Naive thymus-derived CD8-positive, alpha-beta T cell (primary cell): ENCODE measurements around the gene TFB1M. TPM values are rescaled to one million over a fixed set of nuclear protein-coding genes. Genes with fewer than 3 reads are reported as not detected.
A peak's percentile ranks its signal among the peaks of the same experiment; 100 is the strongest.
"Not testable (repeated sequence)": the region's sequence is repeated elsewhere in the genome, so short reads cannot be mapped to it uniquely, and the experiment has no call there.

ENCODE experiments used
- ATAC-seq, 2 donors: fragments of 150-1000 bp; cut with Tn5 transposase in 1 of 2; sonication (Bioruptor Pico), chemical (Tn5 transposase) in 1 of 2; 1 replicate in 1 of 2; 2 replicates in 1 of 2; pipeline ENCODE4 v1.10.0; 2021; ENCODE audit warnings: mild to moderate bottlenecking in 2 of 2, moderate library complexity in 2 of 2
- POLR2A ChIA-PET: fragments of 350-600 bp; sonication (Branson Sonifier 250); formaldehyde crosslinking; loops from one replicate; lab custom pipeline; 2021; ENCODE audit warnings: antibody characterized with exemption; lab: Charles Lee
- DNase-seq, 10 donors: peaks; one replicate each; pipeline versions ENCODE4 v3.0.0 to v3.0.0-alpha.2; 2020 to 2022
- H3K27ac Mint-ChIP-seq, 10 donors: one replicate each; pipeline ENCODE4 v1.8.0; 2020 to 2022; ENCODE audit warnings: mild to moderate bottlenecking in 10 of 10, mixed read lengths in 10 of 10, moderate library complexity in 4 of 10, inconsistent platforms in 1 of 10
- H3K27me3 Mint-ChIP-seq, 5 donors: one replicate each; pipeline ENCODE4 v1.8.0; 2021 to 2022; ENCODE audit warnings: mixed read lengths in 5 of 5
- H3K36me3 Mint-ChIP-seq, 3 donors: one replicate each; pipeline ENCODE4 v1.8.0; 2020 to 2022; ENCODE audit warnings: mixed read lengths in 3 of 3, mild to moderate bottlenecking in 2 of 3, inconsistent platforms in 1 of 3
- H3K4me1 Mint-ChIP-seq, 4 donors: one replicate each; pipeline ENCODE4 v1.8.0; 2021 to 2022; ENCODE audit warnings: mixed read lengths in 4 of 4
- H3K4me3 Mint-ChIP-seq, 10 donors: one replicate each; pipeline ENCODE4 v1.8.0; 2020 to 2022; ENCODE audit warnings: mild to moderate bottlenecking in 10 of 10, mixed read lengths in 10 of 10, moderate library complexity in 6 of 10, inconsistent platforms in 1 of 10
- H3K9me3 Mint-ChIP-seq, 9 donors: one replicate each; pipeline ENCODE4 v1.8.0; 2020 to 2022; ENCODE audit warnings: mixed read lengths in 9 of 9, mild to moderate bottlenecking in 3 of 9, inconsistent platforms in 1 of 9, moderate library complexity in 1 of 9
- polyA plus RNA-seq, 3 donors: library from polyadenylated mRNA; unstranded; fragments of 300-500 nt; fragmentation: Illumina TruSeq; gene quantifications; one replicate each; pipeline ENCODE4 v1.2.3, GENCODE V29; 2021
- total RNA-seq, 8 experiments: library from RNA in 2 of 8; stranded (reverse) in 2 of 8; gene quantifications; one replicate each; pipeline ENCODE4 v1.2.3 and lab custom pipeline; 2021 to 2026

The TFB1M gene
- total and polyA plus RNA-seq, 5 experiments from 2014 or later, result 12.8 to 34.7 (median 17.8) TPM

GRCh38 chr6:155270561-155271091 is 43.7 kb downstream of the TFB1M start:
- Mint-ChIP-seq H3K36me3 (peaks cover 0 to 54% (median 17%) of the 10 kb centered on the region in 3 donors), H3K4me3 (no peak overlapping the region), H3K9me3 (no peaks in the 10 kb centered on the region), H3K27me3 (no peaks in the 10 kb centered on the region), H3K27ac (no peak overlapping the region), H3K4me1 (peaks cover 3 to 29% (median 11%) of the 10 kb centered on the region in 4 donors)
- no peak for ATAC-seq
- POLR2A ChIA-PET, result no interaction called here
- DNase-seq, result no peak

- H3K4me1 Mint-ChIP-seq, result peaks cover 5 to 24% (median 11%) of the 10 kb centered on the region in 4 donors
- H3K4me3 Mint-ChIP-seq, result no peak overlapping the region
- POLR2A ChIA-PET, result no interaction called here
- ATAC-seq (no peak), DNase-seq (no peak)
- no peaks in the 10 kb centered on the region for H3K27me3 Mint-ChIP-seq
- no peaks in the 10 kb centered on the region for H3K9me3 Mint-ChIP-seq
- H3K27ac Mint-ChIP-seq, result peak overlapping the region in 1 of 10 donors; percentile 2
- peaks cover 0 to 54% (median 19%) of the 10 kb centered on the region in 3 donors for H3K36me3 Mint-ChIP-seq
Measured at GRCh38 chr6:155269765-155270164, 44.5 kb downstream of the TFB1M start.

GRCh38 chr6:155268088-155268867 is 46.0 kb downstream of the TFB1M start:
- Mint-ChIP-seq H3K36me3 (peaks cover 0 to 59% (median 19%) of the 10 kb centered on the region in 3 donors), H3K27ac (peak overlapping the region in 2 of 10 donors; percentile 2 to 52), H3K4me1 (peaks cover 7 to 20% (median 11%) of the 10 kb centered on the region in 4 donors)
- peak in 1 of 2 donors; percentile 59 for ATAC-seq
- H3K4me3 Mint-ChIP-seq, H3K9me3 Mint-ChIP-seq, H3K27me3 Mint-ChIP-seq: not testable (repeated sequence)
- DNase-seq, result peak in 3 of 10 donors; percentile 10 to 11 (median 11)
- POLR2A ChIA-PET, result interaction anchor here (0.7 kb wide), 1 partner anchor 29 kb away, joined by 3 read pairs; no protein-coding TSS in a partner anchor

GRCh38 chr6:155267411-155267810 is 46.9 kb downstream of the TFB1M start:
- POLR2A ChIA-PET, result no interaction called here
- DNase-seq (no peak), ATAC-seq (no peak)
- Mint-ChIP-seq H3K4me1 (peaks cover 7 to 18% (median 12%) of the 10 kb centered on the region in 4 donors), H3K27ac (peak overlapping the region in 4 of 10 donors; percentile 25 to 63 (median 52)), H3K9me3 (no peaks in the 10 kb centered on the region), H3K27me3 (no peaks in the 10 kb centered on the region), H3K36me3 (peaks cover 0 to 56% (median 15%) of the 10 kb centered on the region in 3 donors), H3K4me3 (no peak overlapping the region)

GRCh38 chr6:155265843-155266535 is 48.3 kb downstream of the TFB1M start:
- DNase-seq, result no peak
- no peak overlapping the region for H3K4me3 Mint-ChIP-seq

GRCh38 chr6:155264693-155265320 is 49.5 kb downstream of the TFB1M start:
- peak overlapping the region in 2 of 10 donors; percentile 1 to 48 for H3K27ac Mint-ChIP-seq
- DNase-seq (no peak), ATAC-seq (no peak)
- no peaks in the 10 kb centered on the region for H3K9me3 Mint-ChIP-seq
- peaks cover 8 to 24% (median 14%) of the 10 kb centered on the region in 4 donors for H3K4me1 Mint-ChIP-seq
- POLR2A ChIA-PET, result no interaction called here
- H3K4me3 Mint-ChIP-seq, result no peak overlapping the region
- no peaks in the 10 kb centered on the region for H3K27me3 Mint-ChIP-seq
- peaks cover 0 to 63% (median 11%) of the 10 kb centered on the region in 3 donors for H3K36me3 Mint-ChIP-seq

More at GRCh38 chr6:155265843-155266535, 48.3 kb downstream of the TFB1M start:
- peaks cover 0 to 61% (median 14%) of the 10 kb centered on the region in 3 donors for H3K36me3 Mint-ChIP-seq
- POLR2A ChIA-PET, result no interaction called here
- no peaks in the 10 kb centered on the region for H3K27me3 Mint-ChIP-seq
- H3K27ac Mint-ChIP-seq, result peak overlapping the region in 1 of 10 donors; percentile 85
- peaks cover 9 to 24% (median 16%) of the 10 kb centered on the region in 4 donors for H3K4me1 Mint-ChIP-seq
- H3K9me3 Mint-ChIP-seq, result no peaks in the 10 kb centered on the region
- no peak for ATAC-seq

- H3K27me3 Mint-ChIP-seq, result no peaks in the 10 kb centered on the region
- DNase-seq, result no peak
- peaks cover 8 to 24% (median 14%) of the 10 kb centered on the region in 4 donors for H3K4me1 Mint-ChIP-seq
- H3K36me3 Mint-ChIP-seq, result peaks cover 0 to 70% (median 8%) of the 10 kb centered on the region in 3 donors
- H3K9me3 Mint-ChIP-seq, result no peaks in the 10 kb centered on the region
- H3K4me3 Mint-ChIP-seq, result no peak within 1 kb of the TSS
- ATAC-seq, result no peak
- POLR2A ChIA-PET, result no interaction called here
- peak within 1 kb of the TSS in 5 of 10 donors; percentile 7 to 63 (median 48) for H3K27ac Mint-ChIP-seq
Measured at GRCh38 chr6:155263373-155264063, 50.8 kb downstream of the TFB1M start, which contains the start of gene CLDN20. CLDN20 (plus strand) TSS chr6:155264013; CDS start chr6:155275720, 11,707 bp downstream.

GRCh38 chr6:155262655-155263054 is 51.6 kb downstream of the TFB1M start:
- no peak for ATAC-seq

GRCh38 chr6:155261111-155261900 is 53.0 kb downstream of the TFB1M start:
- peaks cover 0 to 80% (median 4%) of the 10 kb centered on the region in 3 donors for H3K36me3 Mint-ChIP-seq
- ATAC-seq, result no peak
- no peaks in the 10 kb centered on the region for H3K27me3 Mint-ChIP-seq

More at GRCh38 chr6:155262655-155263054, 51.6 kb downstream of the TFB1M start:
- H3K36me3 Mint-ChIP-seq, result peaks cover 0 to 74% (median 10%) of the 10 kb centered on the region in 3 donors
- H3K9me3 Mint-ChIP-seq, result no peaks in the 10 kb centered on the region
- no peaks in the 10 kb centered on the region for H3K27me3 Mint-ChIP-seq
- POLR2A ChIA-PET, result no interaction called here
- no peak overlapping the region for H3K4me3 Mint-ChIP-seq
- H3K27ac Mint-ChIP-seq, result peak overlapping the region in 5 of 10 donors; percentile 14 to 80 (median 63)
- DNase-seq, result no peak
- H3K4me1 Mint-ChIP-seq, result peaks cover 3 to 17% (median 9%) of the 10 kb centered on the region in 4 donors

GRCh38 chr6:155260686-155261085 is 53.6 kb downstream of the TFB1M start:
- POLR2A ChIA-PET, result no interaction called here
- Mint-ChIP-seq H3K27me3 (no peaks in the 10 kb centered on the region), H3K9me3 (no peaks in the 10 kb centered on the region), H3K27ac (peak overlapping the region in 3 of 10 donors; percentile 7 to 40 (median 28)), H3K4me3 (no peak overlapping the region), H3K36me3 (peaks cover 0 to 80% (median 4%) of the 10 kb centered on the region in 3 donors), H3K4me1 (peaks cover 3 to 17% (median 6%) of the 10 kb centered on the region in 4 donors)
- ATAC-seq, result no peak
- DNase-seq, result no peak

More at GRCh38 chr6:155261111-155261900, 53.0 kb downstream of the TFB1M start:
- no peak overlapping the region for H3K4me3 Mint-ChIP-seq
- no peak for DNase-seq
- H3K27ac Mint-ChIP-seq, result peak overlapping the region in 6 of 10 donors; percentile 1 to 70 (median 10)
- H3K9me3 Mint-ChIP-seq, result no peaks in the 10 kb centered on the region
- H3K4me1 Mint-ChIP-seq, result peaks cover 3 to 17% (median 7%) of the 10 kb centered on the region in 4 donors
- POLR2A ChIA-PET, result no interaction called here

GRCh38 chr6:155259897-155260296 is 54.4 kb downstream of the TFB1M start:
- Mint-ChIP-seq H3K36me3 (peaks cover 0 to 82% (median 5%) of the 10 kb centered on the region in 3 donors), H3K9me3 (no peaks in the 10 kb centered on the region), H3K27me3 (no peaks in the 10 kb centered on the region), H3K27ac (no peak overlapping the region), H3K4me3 (no peak overlapping the region), H3K4me1 (peaks cover 3 to 17% (median 6%) of the 10 kb centered on the region in 4 donors)
- no peak for ATAC-seq
- DNase-seq, result no peak
- POLR2A ChIA-PET, result no interaction called here
